GM18511 (cell line): ENCODE measurements around the gene LPCAT3.
"Not testable (repeated sequence)": the region's sequence is repeated elsewhere in the genome, so short reads cannot be mapped to it uniquely, and the experiment has no call there.

Experiments
- ATAC-seq: cut with Tn5 transposase; IDR thresholded peaks from one replicate; pipeline ENCODE4 v1.9.1; 2021; ENCODE audit warnings: mild to moderate bottlenecking, moderate library complexity; ENCODE audit not compliant: unreplicated experiment

LPCAT3 gene, protein sequence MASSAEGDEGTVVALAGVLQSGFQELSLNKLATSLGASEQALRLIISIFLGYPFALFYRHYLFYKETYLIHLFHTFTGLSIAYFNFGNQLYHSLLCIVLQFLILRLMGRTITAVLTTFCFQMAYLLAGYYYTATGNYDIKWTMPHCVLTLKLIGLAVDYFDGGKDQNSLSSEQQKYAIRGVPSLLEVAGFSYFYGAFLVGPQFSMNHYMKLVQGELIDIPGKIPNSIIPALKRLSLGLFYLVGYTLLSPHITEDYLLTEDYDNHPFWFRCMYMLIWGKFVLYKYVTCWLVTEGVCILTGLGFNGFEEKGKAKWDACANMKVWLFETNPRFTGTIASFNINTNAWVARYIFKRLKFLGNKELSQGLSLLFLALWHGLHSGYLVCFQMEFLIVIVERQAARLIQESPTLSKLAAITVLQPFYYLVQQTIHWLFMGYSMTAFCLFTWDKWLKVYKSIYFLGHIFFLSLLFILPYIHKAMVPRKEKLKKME

GRCh38 chr12:7018350-7019042 lies at the start of gene LPCAT3:
Gene LPCAT3 (minus strand): TSS chr12:7018476. CDS start chr12:7018424, 52 bp downstream.
- peak; percentile 95 for ATAC-seq

DNA sequence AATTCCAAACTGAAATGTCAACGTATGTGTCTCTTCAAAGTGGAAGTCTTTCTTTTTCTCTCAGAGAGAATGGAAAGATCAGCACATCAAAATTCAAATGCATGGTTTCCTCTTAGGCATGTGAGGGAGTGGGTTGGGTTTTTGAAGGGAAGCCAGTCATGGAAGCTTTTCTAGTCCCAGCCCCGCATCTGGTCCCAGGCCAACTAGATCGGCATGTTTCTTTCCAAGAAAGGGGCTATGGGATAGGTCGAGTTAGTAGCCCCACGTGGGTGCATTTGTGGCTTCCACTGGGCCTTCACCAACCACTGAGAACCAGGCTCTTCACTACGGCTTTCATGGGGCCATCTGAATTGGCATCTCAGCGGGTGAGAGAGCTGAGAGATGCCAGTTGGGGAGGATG lies 48.8 kb upstream of the LPCAT3 start:
- no peak for ATAC-seq

- no peak for ATAC-seq
Measured at GRCh38 chr12:7066596-7066995, 48.3 kb upstream of the LPCAT3 start.

DNA sequence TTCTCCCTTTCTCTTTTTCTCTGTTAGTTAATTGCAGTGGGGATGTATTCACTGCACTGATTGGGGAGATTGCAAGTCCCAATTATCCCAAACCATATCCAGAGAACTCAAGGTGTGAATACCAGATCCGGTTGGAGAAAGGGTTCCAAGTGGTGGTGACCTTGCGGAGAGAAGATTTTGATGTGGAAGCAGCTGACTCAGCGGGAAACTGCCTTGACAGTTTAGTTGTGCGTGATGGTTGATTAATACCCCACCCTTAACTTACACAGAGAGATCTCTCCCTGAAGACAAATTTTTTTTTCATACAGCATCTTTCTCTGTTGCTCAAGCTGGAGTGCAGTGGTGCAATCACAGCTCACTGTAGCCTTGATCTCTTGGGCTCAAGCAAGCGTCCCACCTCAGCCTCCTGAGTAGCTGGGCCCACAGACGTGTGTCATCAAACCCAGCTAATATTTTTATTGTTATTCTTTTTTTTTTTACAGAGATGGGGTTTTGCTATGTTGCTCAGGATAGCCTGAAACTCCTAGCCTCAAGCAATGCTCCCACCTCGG lies 46.9 kb upstream of the LPCAT3 start:
- ATAC-seq: no peak

DNA sequence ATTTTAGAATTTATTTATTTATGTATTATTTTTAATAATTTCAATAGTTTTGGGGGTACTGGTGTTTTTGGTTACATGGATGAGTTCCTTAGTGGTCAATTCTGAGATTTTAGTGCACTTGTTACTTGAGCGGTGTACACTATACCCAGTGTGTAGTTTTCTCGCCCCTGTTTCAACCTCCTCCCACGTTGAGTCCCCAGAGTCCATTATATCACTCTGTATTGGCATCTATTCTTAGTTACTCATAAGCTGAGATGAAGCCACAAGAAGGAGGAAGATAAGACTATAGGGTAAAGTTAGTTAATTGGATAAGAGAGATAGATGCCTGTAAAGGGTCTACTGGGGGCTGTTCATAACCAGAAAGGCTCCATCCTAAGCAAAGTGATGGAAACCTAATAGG lies 46.2 kb upstream of the LPCAT3 start:
- ATAC-seq: no peak

DNA sequence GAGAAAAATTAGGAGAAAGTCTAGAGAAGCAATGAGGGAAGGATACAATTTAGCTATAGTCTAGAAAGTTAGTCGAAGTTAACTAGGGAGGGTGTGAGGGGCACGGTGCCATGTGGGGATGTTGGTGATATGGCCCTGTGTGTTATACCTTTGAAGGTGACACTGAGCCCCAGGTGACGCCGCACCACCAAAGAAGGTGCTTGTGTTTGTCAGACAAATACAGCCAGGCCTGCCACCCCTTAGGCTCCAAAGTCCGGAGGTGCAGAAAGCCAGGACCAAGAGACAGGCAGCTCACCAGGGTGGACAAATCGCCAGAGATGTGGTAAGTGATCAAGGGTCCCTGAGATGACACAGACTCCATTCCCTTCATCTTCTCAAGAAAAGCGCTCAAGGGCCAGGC lies 43.3 kb upstream of the LPCAT3 start:
- no peak for ATAC-seq

DNA sequence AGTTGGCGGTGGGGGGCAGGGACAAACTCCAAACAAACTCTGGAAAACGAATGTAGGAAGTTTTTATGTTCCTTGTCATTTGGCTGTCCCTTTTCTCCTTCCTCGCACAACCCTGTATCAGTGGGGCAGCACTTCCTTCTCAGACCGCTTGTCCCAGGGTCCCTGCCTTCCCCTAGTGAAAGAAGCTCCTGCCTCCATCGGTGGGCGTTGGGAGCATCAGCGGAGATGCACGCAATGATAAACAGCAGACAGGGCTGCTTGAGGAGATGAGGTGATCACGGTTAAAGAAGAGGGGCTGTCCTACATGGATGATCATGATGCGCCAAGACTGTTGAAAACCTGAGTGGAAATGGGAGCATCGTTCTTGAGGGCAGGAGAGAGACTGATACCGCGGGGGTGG lies 42.9 kb upstream of the LPCAT3 start:
- no peak for ATAC-seq

DNA sequence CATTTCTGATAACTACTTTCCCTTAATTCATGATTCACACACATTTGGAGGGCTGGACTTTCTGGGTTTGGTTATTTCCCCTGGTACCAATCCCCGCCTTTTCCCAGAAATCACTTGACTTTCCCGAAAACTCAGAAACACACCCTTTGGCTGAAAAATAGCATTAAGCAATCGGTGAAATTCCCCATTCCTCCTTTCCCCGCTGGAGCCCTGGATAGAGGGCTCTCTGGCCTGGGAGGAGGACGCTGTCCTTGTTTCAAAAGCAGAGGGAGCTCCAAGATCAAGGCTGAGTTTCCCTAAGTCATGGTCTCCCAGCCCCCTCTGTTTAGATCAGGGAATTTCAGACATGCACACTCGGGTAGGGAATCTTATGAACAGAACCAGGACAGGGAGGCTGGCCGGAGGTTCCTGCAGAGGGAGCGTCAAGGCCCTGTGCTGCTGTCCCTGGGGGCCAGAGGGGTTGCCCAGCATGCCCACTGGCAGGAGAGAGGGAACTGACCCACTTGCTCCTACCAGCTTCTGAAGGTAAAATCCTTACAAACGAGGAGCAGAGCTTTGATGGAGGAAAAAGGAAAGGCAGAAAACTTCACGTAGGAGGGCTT lies 42.2 kb upstream of the LPCAT3 start, which contains the start of gene C1S:
Gene C1S, plus strand, starts transcription at position 366 of the 602 bp plus-strand sequence. CDS start 1,195 bp downstream, outside the sequence.
- no peak for ATAC-seq

DNA sequence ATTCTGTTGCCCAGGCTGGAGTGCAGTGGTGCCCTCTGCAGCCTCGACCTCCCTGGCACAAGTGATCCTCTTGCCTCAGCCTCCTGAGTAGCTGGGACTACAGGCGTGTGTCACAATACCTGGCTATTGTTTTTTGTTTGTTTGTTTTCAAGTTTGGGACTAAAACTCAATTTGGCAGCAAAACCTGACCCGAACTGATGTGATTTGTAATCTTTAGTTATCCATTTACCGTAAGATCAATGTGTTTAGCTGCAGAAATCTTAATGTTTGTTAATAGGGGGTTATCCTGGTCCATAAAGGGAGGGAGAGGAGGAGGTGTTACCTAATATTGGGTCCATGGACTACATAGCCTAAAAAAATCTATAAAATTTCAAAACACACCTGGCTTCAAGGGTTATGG lies 41.5 kb upstream of the LPCAT3 start:
- no peak for ATAC-seq

- ATAC-seq: no peak
Measured at GRCh38 chr12:7058850-7059395, 40.6 kb upstream of the LPCAT3 start.

DNA sequence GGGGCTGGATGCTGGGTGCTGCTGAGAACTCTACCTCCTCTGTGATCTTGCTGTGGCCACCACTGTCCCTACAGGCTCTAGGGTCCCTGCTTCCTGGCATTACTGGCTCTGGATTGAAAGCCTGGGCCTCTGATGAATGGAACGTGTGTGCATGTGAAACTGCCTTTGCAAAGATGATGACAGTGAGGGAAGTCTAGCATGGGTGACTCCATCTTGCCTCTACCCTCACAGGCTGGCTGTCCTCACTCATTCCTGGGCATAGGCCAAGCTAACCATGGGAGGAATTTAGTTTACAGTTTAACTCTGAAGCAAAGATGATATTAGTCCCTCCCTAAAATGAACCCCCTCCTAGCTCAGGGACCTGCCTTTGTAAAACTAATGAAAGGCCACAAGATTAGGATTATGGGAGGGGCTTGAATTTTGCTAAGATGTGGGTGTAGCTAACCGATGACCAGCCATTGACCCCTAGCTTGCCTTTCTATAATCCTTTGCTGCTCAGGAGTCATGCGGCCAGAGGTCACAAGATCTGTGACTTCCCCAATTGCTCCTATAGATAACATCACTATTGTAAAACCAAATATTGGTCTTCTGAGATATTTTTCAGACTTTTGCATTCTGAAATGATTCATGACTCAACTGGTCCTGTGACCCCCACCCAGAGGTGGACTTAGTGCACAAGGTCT lies 40.0 kb upstream of the LPCAT3 start:
- no peak for ATAC-seq

DNA sequence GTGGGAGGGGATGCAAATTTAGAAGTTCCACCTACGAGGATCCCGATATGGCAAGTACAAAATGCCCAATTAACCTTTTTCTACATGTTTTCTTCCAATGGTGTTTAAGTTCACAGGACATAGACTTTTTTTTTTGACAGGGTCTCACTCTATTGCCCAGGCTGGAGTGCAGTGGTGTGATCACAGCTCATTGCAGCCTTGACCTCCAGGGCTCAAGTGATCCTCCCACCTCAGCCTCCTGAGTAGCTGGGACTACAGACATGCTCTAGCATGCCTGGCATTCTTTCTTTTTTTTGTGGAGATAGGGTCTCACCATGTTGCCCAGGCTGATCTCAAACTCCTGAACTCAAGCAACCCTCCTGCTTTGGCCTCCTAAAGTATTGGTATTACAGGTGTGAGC lies 37.5 kb upstream of the LPCAT3 start:
- ATAC-seq: not testable (repeated sequence)

- no peak for ATAC-seq
Measured at GRCh38 chr12:7054925-7055324, 36.6 kb upstream of the LPCAT3 start.

GRCh38 chr12:7049973-7050372 lies 31.7 kb upstream of the LPCAT3 start:
- ATAC-seq: not testable (repeated sequence)

DNA sequence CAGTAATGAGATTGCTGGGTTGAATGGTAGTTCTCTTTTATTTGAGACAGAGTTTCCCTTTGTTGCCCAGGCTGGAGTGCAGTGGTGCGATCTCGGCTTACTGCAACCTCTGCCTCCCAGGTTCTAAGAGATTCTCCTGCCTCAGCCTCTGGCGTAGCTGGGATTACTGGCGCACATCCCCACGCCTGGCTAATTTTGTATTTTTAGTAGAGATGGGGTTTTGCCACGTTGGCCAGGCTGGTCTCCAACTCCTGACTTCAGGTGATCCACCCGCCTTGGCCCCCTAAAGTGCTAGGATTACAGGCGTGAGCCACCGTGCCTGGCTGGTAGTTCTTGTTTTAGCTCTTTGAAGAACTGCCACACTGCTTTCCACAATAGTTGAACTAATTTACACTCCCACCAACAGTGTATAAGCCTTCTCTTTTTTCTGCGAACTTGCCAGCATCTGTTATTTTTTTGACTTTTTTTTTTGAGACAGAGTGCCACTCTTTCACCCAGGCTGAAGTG lies 31.2 kb upstream of the LPCAT3 start:
- ATAC-seq: not testable (repeated sequence)

GRCh38 chr12:7047306-7047705 lies 29.0 kb upstream of the LPCAT3 start:
- no peak for ATAC-seq

GRCh38 chr12:7046383-7047105 lies 28.3 kb upstream of the LPCAT3 start:
- no peak for ATAC-seq

DNA sequence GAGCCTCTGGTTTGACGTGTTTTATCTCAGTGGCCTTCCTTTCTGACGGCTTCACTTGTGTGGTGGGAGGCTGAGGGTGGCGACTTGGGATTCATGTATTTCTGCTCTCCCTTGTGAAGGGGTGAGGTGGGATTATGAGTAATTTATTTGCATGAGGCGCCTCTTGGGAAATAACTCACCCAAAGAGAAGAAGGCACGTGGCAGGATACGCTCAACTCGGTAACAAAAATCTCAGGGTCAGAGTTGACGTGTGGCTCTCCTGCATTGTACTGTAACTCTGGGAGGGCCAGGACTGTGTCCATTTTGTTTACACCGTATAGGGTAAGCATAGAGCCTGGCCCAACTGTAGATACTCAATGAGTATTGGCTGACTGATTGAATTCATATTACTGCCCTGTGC lies 27.6 kb upstream of the LPCAT3 start:
- ATAC-seq: no peak

DNA sequence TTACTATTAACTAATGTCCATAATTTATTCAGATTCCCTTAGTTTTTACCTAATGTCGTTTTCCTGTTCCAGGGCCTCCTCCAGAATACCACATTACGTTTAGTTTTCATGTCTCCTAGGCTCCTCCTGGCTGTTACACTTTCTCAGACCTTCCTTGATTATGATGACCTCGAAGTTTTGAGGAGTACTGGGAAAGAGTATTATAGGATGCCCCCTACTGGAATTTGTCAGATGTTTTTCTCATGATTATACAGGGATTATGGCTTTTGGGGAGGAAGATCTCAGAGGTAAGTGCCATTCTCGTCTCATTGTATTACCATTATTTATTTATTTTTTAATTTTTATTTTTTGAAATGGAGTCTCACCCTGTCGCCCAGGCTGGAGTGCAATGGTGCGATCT lies 24.6 kb upstream of the LPCAT3 start:
- no peak for ATAC-seq

GRCh38 chr12:7039403-7039802 lies 21.1 kb upstream of the LPCAT3 start:
- ATAC-seq: no peak
